Measurements from ENCODE around the gene ZNF608.

DNA sequence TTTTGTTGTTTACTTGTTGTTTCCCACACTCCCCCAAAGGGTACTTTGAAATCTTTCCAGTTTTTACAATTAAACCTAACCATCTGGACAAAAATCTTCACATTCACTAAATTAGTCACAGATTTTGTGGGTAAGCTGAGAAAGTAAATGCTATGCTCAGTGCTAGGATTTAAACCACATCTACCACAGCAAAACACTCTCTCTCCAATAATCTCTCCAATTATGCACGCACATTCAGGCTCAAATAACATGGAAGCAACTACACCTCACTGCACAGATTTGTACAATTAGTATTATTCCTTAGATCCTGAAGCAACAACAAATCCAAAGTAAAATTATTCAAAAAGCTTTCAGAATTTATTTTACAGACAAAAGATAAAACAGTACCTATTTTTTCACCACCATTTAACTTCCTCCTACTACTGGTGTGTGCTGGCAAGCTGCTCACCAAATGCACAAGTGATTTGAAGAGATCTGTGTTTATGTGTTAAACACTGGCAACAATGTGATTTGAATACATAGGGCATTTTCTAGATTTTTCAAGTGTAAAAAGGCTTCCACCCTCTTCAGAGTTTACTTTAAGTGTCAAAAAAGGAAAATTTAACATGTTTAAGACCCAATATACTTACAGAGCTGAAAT is 16.6 kb downstream of the ZNF608 start:
- TF ChIP-seq POLR2A (IDR thresholded peaks at IDR 0.05), result no peak
- no peak for TF ChIP-seq POLR2AphosphoS5 (IDR thresholded peaks at IDR 0.05)
- TF ChIP-seq, protein P1, sequence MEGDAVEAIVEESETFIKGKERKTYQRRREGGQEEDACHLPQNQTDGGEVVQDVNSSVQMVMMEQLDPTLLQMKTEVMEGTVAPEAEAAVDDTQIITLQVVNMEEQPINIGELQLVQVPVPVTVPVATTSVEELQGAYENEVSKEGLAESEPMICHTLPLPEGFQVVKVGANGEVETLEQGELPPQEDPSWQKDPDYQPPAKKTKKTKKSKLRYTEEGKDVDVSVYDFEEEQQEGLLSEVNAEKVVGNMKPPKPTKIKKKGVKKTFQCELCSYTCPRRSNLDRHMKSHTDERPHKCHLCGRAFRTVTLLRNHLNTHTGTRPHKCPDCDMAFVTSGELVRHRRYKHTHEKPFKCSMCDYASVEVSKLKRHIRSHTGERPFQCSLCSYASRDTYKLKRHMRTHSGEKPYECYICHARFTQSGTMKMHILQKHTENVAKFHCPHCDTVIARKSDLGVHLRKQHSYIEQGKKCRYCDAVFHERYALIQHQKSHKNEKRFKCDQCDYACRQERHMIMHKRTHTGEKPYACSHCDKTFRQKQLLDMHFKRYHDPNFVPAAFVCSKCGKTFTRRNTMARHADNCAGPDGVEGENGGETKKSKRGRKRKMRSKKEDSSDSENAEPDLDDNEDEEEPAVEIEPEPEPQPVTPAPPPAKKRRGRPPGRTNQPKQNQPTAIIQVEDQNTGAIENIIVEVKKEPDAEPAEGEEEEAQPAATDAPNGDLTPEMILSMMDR (IDR thresholded peaks at IDR 0.05), result no peak
